ENCODE results near the gene QKI.
"Not testable (repeated sequence)": the region's sequence is repeated elsewhere in the genome, so short reads cannot be mapped to it uniquely, and the experiment has no call there.

The QKI gene

GRCh38 chr6:163585932-163586437 lies 171.5 kb downstream of the QKI start:
- no peak for DNase-seq

- DNase-seq = no peak
These were observed 172.4 kb downstream of the QKI start for GRCh38 chr6:163586888-163587287.

GRCh38 chr6:163588220-163588919 lies 173.9 kb downstream of the QKI start:
- no peak for DNase-seq

GRCh38 chr6:163589387-163589786 lies 174.9 kb downstream of the QKI start:
- DNase-seq = no peak

- not testable (repeated sequence) for DNase-seq
These were observed 175.6 kb downstream of the QKI start for GRCh38 chr6:163590132-163590531.

GRCh38 chr6:163592872-163593271 lies 178.4 kb downstream of the QKI start:
- no peak for DNase-seq

GRCh38 chr6:163596174-163596573 lies 181.7 kb downstream of the QKI start:
- no peak for DNase-seq

- no peak for DNase-seq
These were observed 184.6 kb downstream of the QKI start for GRCh38 chr6:163599136-163599535.

- no peak for DNase-seq
These were observed 185.2 kb downstream of the QKI start for GRCh38 chr6:163599684-163600083.

GRCh38 chr6:163600331-163600730 lies 185.8 kb downstream of the QKI start:
- DNase-seq = no peak

GRCh38 chr6:163600781-163601180 lies 186.3 kb downstream of the QKI start:
- DNase-seq = no peak

GRCh38 chr6:163602851-163603250 lies 188.3 kb downstream of the QKI start:
- no peak for DNase-seq

- no peak for DNase-seq
These were observed 188.9 kb downstream of the QKI start for GRCh38 chr6:163603395-163603794.

- DNase-seq = no peak
These were observed 191.0 kb downstream of the QKI start for GRCh38 chr6:163605385-163606097.

- no peak for DNase-seq
These were observed 193.3 kb downstream of the QKI start for GRCh38 chr6:163607792-163608191.

GRCh38 chr6:163608204-163608644 lies 193.7 kb downstream of the QKI start:
- no peak for DNase-seq

GRCh38 chr6:163612200-163612599 lies 197.7 kb downstream of the QKI start:
- no peak for DNase-seq

- no peak for DNase-seq
These were observed 198.5 kb downstream of the QKI start for GRCh38 chr6:163613025-163613424.

- DNase-seq = no peak
These were observed 199.2 kb downstream of the QKI start for GRCh38 chr6:163613668-163614067.

GRCh38 chr6:163616452-163616851 lies 201.9 kb downstream of the QKI start:
- no peak for DNase-seq

- no peak for DNase-seq
These were observed 203.0 kb downstream of the QKI start for GRCh38 chr6:163617549-163617948.

GRCh38 chr6:163620101-163620500 lies 205.6 kb downstream of the QKI start:
- no peak for DNase-seq

- no peak for DNase-seq
These were observed 206.3 kb downstream of the QKI start for GRCh38 chr6:163620670-163621330.

GRCh38 chr6:163625265-163625664 lies 210.7 kb downstream of the QKI start:
- no peak for DNase-seq

Data from NCI-H2227 treated with DMSO at 0.1 percent for 48 hours (cell line).